Keratinocyte (primary cell): ENCODE measurements around the gene TIE1. TPM values are rescaled to one million over a fixed set of nuclear protein-coding genes. Genes with fewer than 3 reads are reported as not detected.

Source experiments
- DNase-seq: peaks from one replicate; pipeline ENCODE4 v3.0.0-alpha.2; 2011; ENCODE audit warnings: low read depth, missing footprints, low spot score
- FAIRE-seq: peaks from 2 replicates; lab custom pipeline; 2011; peaks lifted over from hg19 to GRCh38; lab: Jason Lieb, UNC
- H2AFZ ChIP-seq: 2 replicates; pipeline ENCODE4 v1.6.0; 2012; ENCODE audit warnings: low read length, control low read depth, inconsistent platforms; ENCODE audit not compliant: control insufficient read depth
- H3K27ac ChIP-seq: 2 replicates; pipeline ENCODE4 v1.5.1; 2011; ENCODE audit warnings: low read length; ENCODE audit not compliant: control insufficient read depth, insufficient read depth
- H3K27me3 ChIP-seq: 3 replicates; pipeline ENCODE4 v1.6.0; 2011; ENCODE audit warnings: low read length; ENCODE audit not compliant: control insufficient read depth, insufficient read depth; ENCODE audit errors: extremely low read depth
- H3K36me3 ChIP-seq, 2 experiments: 2 replicates in 1 of 2; 3 replicates in 1 of 2; pipeline ENCODE4 v1.5.1; 2011; ENCODE audit warnings: low read length in 2 of 2, mild to moderate bottlenecking in 1 of 2; ENCODE audit not compliant: control insufficient read depth in 2 of 2, insufficient read depth in 2 of 2; ENCODE audit errors: extremely low read depth in 1 of 2
- H3K4me1 ChIP-seq: 3 replicates; pipeline ENCODE4 v1.5.1; 2011; ENCODE audit warnings: low read length; ENCODE audit not compliant: control insufficient read depth, insufficient read depth; ENCODE audit errors: extremely low read depth
- H3K4me2 ChIP-seq: 3 replicates; pipeline ENCODE4 v1.6.0; 2011; ENCODE audit warnings: low read depth, low read length; ENCODE audit not compliant: control insufficient read depth, insufficient read depth; ENCODE audit errors: extremely low read depth
- H3K4me3 ChIP-seq, 3 experiments: fragments of 200-600 bp in 1 of 3; sonication (generic) in 1 of 3; 2 replicates in 2 of 3; 3 replicates in 1 of 3; pipeline ENCODE4 v1.5.1; 2011 to 2016; ENCODE audit warnings: low read length in 3 of 3, mild to moderate bottlenecking in 3 of 3, control low read depth in 2 of 3, inconsistent platforms in 1 of 3, low read depth in 1 of 3, mixed read lengths in 1 of 3, mixed run types in 1 of 3, moderate library complexity in 1 of 3; ENCODE audit not compliant: control insufficient read depth in 2 of 3, insufficient read depth in 2 of 3; ENCODE audit errors: extremely low read depth in 1 of 3
- H3K79me2 ChIP-seq: 2 replicates; pipeline ENCODE4 v1.6.0; 2012; ENCODE audit warnings: low read length; ENCODE audit not compliant: control insufficient read depth, insufficient read depth
- H3K9ac ChIP-seq: 3 replicates; pipeline ENCODE4 v1.6.0; 2011; ENCODE audit warnings: low read length; ENCODE audit not compliant: control insufficient read depth, insufficient read depth; ENCODE audit errors: extremely low read depth
- H3K9me1 ChIP-seq: 3 replicates; pipeline ENCODE4 v1.6.0; 2011; ENCODE audit warnings: low read length; ENCODE audit not compliant: control insufficient read depth, insufficient read depth; ENCODE audit errors: extremely low read depth
- H3K9me3 ChIP-seq: 2 replicates; pipeline ENCODE4 v1.5.1; 2012; ENCODE audit warnings: low read depth, low read length; ENCODE audit not compliant: control insufficient read depth
- H4K20me1 ChIP-seq: 3 replicates; pipeline ENCODE4 v1.6.0; 2011; ENCODE audit warnings: low read length; ENCODE audit not compliant: control insufficient read depth, insufficient read depth; ENCODE audit errors: extremely low read depth
- CTCF ChIP-seq, 3 experiments: IDR thresholded peaks in 1 of 3; conservative IDR thresholded peaks in 1 of 3; optimal IDR thresholded peaks in 1 of 3; 2 replicates in 2 of 3; 3 replicates in 1 of 3; pipeline versions ENCODE3 to v1.5.1; 2011; ENCODE audit warnings: low read length in 3 of 3, mild to moderate bottlenecking in 3 of 3, moderate library complexity in 2 of 3, control low read depth in 1 of 3, inconsistent platforms in 1 of 3; ENCODE audit not compliant: insufficient read depth in 2 of 3; ENCODE audit errors: extremely low read depth in 1 of 3
- EZH2 ChIP-seq: IDR thresholded peaks from one replicate; pipeline ENCODE4 v1.6.1; 2012; ENCODE audit warnings: inconsistent platforms, mild to moderate bottlenecking, low read length, moderate library complexity
- dilution Hi-C: fragments of 300-500 bp; cut with MboI; formaldehyde crosslinking; loops from one replicate; pipeline ENCODE4 v1.7.0; 2020; ENCODE audit warnings: low sequenced_read_pairs; ENCODE audit not compliant: extremely low pct_ligation_motif_present
- polyA plus RNA-seq, 5 experiments: library from polyadenylated mRNA; depleted of rRNA in 3 of 5; stranded (reverse) in 3 of 5; stranded (forward) in 1 of 5; unstranded in 1 of 5; fragments of >200 nt; gene quantifications; 1 replicate in 1 of 5; 2 replicates in 3 of 5; 3 replicates in 1 of 5; pipeline versions ENCODE4 v1.2.1 to v1.2.3, GENCODE V29; 2011 to 2012; ENCODE audit warnings: missing spikeins in 2 of 5, low read depth in 1 of 5, low replicate concordance in 1 of 5

TIE1 gene
- polyA plus RNA-seq, 1 donor (not counting 4 experiments of a cell fraction or from before 2014, with no cell fraction given), result not detected

- Histone ChIP-seq H3K9me1 (no peaks in the 10 kb centered on the region), H3K4me3 (no peak overlapping the region), H3K9me3 (no peaks in the 10 kb centered on the region), H4K20me1 (no peaks in the 10 kb centered on the region), H3K27me3 (peaks cover 10% of the 10 kb centered on the region), H3K4me1 (no peaks in the 10 kb centered on the region), H3K9ac (no peak overlapping the region), H3K4me2 (no peak overlapping the region), H3K27ac (no peak overlapping the region), H3K79me2 (no peaks in the 10 kb centered on the region), H3K36me3 (no peaks in the 10 kb centered on the region), H2AFZ (no peak overlapping the region)
- TF ChIP-seq CTCF (optimal IDR thresholded peaks at IDR 0.05 in 1 of 3, IDR thresholded peaks at IDR 0.05 in 1 of 3, conservative IDR thresholded peaks at IDR 0.05 in 1 of 3; ENCODE audit: extremely low read depth in 1 of 3, insufficient read depth in 2 of 3, low read length in 3 of 3) (no peak), EZH2 (no peak)
- dilution Hi-C loops, result no loop called here
- DNase-seq (no peak), FAIRE-seq (no peak)
Measured at GRCh38 chr1:43340559-43340958, 39.8 kb downstream of the TIE1 start.

- Histone ChIP-seq H3K27ac (no peak overlapping the region), H2AFZ (no peak overlapping the region), H3K4me3 (no peak overlapping the region), H3K4me2 (no peak overlapping the region), H3K27me3 (peaks cover 4% of the 10 kb centered on the region), H3K79me2 (no peaks in the 10 kb centered on the region), H3K9me1 (no peaks in the 10 kb centered on the region), H3K4me1 (peaks cover 10% of the 10 kb centered on the region), H3K9ac (no peak overlapping the region), H3K36me3 (no peaks in the 10 kb centered on the region), H3K9me3 (no peaks in the 10 kb centered on the region), H4K20me1 (no peaks in the 10 kb centered on the region)
- DNase-seq, result no peak
- no peak for TF ChIP-seq EZH2
- TF ChIP-seq CTCF (optimal IDR thresholded peaks at IDR 0.05 in 1 of 3, IDR thresholded peaks at IDR 0.05 in 1 of 3, conservative IDR thresholded peaks at IDR 0.05 in 1 of 3; ENCODE audit: extremely low read depth in 1 of 3, insufficient read depth in 2 of 3, low read length in 3 of 3), result no peak
- FAIRE-seq, result no peak
- dilution Hi-C loops, result no loop called here
Measured at GRCh38 chr1:43344267-43344850, 43.6 kb downstream of the TIE1 start.
